Hepatocyte (in vitro differentiated cells): ENCODE data around the gene MRRF.

Experiments used
- EZH2 ChIP-seq: fragments of 200-600 bp; sonication (generic); IDR thresholded peaks from 2 replicates; pipeline ENCODE4 v1.6.1; 2016; ENCODE audit warnings: antibody characterized with exemption, mild to moderate bottlenecking, borderline replicate concordance
- TF ChIP-seq, protein P1 (sequence below): fragments of 200-600 bp; sonication (generic); IDR thresholded peaks from 2 replicates; pipeline ENCODE4 v1.5.1; 2016; ENCODE audit warnings: antibody characterized with exemption, mild to moderate bottlenecking; ENCODE audit not compliant: poor library complexity

DNA sequence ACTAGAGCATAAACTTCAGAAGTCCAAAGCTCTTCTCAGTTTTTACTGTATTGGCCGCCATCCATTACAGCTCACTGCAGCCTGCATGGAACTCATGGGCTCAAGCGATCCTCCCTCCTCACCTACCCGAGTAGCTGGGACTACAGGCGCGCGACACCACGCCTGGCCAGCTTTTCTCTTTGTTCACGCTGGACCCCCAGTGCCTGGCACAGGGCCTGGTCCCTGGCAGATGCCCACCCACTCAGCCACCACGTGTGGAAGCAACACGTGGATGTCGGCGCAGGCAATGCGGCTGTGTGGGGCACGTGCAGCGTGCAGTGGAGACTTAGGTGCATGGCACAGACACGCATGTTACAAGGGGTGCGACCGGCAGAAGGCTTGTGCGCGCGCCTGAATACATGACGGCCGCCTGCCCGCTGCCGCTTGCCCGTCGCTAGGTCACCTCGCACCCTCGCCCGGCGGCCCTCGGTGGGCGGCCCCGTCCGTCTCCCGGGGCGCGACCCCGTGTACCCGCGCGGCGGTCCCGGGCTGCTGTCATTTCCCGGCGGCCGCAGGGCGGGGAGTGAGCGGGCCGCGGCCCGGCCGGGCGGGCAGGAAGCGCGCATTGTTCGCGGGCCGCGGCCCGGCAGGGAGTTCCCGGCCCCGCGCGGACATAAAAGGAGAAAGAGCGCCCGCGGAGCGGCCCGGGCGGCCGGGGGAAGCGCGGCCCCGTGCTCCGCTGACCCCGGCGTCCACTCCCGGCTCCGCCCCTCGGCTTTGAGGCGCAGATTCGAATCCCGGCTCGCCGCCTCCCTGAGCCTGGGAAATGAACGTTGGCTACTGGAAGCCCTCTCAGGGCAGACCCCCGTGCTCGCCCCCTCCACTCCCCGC, 82.0 kb downstream of the MRRF start:
- peak; percentile 22 for TF ChIP-seq EZH2
- TF ChIP-seq, protein P1, sequence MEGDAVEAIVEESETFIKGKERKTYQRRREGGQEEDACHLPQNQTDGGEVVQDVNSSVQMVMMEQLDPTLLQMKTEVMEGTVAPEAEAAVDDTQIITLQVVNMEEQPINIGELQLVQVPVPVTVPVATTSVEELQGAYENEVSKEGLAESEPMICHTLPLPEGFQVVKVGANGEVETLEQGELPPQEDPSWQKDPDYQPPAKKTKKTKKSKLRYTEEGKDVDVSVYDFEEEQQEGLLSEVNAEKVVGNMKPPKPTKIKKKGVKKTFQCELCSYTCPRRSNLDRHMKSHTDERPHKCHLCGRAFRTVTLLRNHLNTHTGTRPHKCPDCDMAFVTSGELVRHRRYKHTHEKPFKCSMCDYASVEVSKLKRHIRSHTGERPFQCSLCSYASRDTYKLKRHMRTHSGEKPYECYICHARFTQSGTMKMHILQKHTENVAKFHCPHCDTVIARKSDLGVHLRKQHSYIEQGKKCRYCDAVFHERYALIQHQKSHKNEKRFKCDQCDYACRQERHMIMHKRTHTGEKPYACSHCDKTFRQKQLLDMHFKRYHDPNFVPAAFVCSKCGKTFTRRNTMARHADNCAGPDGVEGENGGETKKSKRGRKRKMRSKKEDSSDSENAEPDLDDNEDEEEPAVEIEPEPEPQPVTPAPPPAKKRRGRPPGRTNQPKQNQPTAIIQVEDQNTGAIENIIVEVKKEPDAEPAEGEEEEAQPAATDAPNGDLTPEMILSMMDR, result no peak
